Upper lobe of right lung (tissue), 1 donor: ENCODE measurements around the gene LHX8. TPM values are rescaled to one million over a fixed set of nuclear protein-coding genes. Genes with fewer than 3 reads are reported as not detected.
A peak's percentile ranks its signal among the peaks of the same experiment; 100 is the strongest.
"Not testable (repeated sequence)": the region's sequence is repeated elsewhere in the genome, so short reads cannot be mapped to it uniquely, and the experiment has no call there.

Source experiments
- ATAC-seq: fragments of 200-7000 bp; cut with Tn5 transposase; one replicate; pipeline ENCODE4 v1.9.1; 2020; ENCODE audit warnings: mild to moderate bottlenecking, moderate library complexity
- DNase-seq: peaks from one replicate; pipeline ENCODE4 v3.0.0-alpha.2; 2020
- H3K27ac ChIP-seq: fragments of 200-600 bp; one replicate; pipeline ENCODE4 v1.8.0; 2022
- H3K27me3 ChIP-seq: fragments of 200-600 bp; one replicate; pipeline ENCODE4 v1.8.0; 2022; ENCODE audit warnings: mild to moderate bottlenecking
- H3K36me3 ChIP-seq: fragments of 200-600 bp; one replicate; pipeline ENCODE4 v1.8.0; 2022
- H3K4me1 ChIP-seq: fragments of 200-600 bp; one replicate; pipeline ENCODE4 v1.8.0; 2022
- H3K4me3 ChIP-seq: fragments of 200-600 bp; one replicate; pipeline ENCODE4 v1.8.0; 2022; ENCODE audit warnings: mild to moderate bottlenecking
- H3K9me3 ChIP-seq: fragments of 200-600 bp; one replicate; pipeline ENCODE4 v1.8.0; 2022
- intact Hi-C: fragments of 100-400 bp; cut with DNase I; formaldehyde crosslinking; loops from one replicate; pipeline ENCODE4 v1.11.0; 2022
- total RNA-seq: library from RNA; stranded (reverse); fragmentation: NEBNext Ultra II Directional; extraction: Animal tissue kit (Norgen Biotek cat#: 25700); gene quantifications from one replicate; pipeline ENCODE4 v1.2.1, GENCODE V29; 2021
- TF ChIP-seq, protein P1 (sequence below): fragments of 200-600 bp; IDR thresholded peaks from one replicate; pipeline ENCODE4 v1.8.0; 2022; ENCODE audit warnings: antibody characterized with exemption
- donor health status: DM: no; HTN: yes; CAD: no; lungs with severe emphysema.

Gene LHX8
- total RNA-seq, 1 donor from 2014 or later: not detected

DNA sequence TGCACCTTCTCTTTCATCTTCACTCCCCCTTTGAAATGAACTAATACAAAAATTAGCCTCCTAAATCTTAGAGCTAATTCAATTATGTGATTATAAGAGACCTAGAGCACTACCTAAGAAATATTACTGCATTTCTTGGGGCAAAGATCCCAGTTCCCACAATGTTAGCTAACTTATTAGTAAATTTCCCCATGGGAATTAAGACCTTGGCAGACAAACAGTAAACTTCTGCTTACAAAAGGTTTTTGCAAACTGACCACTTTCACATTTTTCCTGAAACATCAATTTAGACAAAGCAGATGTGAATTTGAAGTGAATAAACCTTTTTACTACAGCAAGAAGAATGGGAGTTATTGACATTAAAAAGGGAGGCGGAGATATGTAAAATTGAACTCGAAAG, 34.6 kb upstream of the LHX8 start:
- ATAC-seq: no peak
- no peak for DNase-seq
- Histone ChIP-seq H3K4me1 (no peaks in the 10 kb centered on the region), H3K27ac (no peak overlapping the region), H3K4me3 (no peak overlapping the region), H3K9me3 (no peaks in the 10 kb centered on the region), H3K36me3 (no peaks in the 10 kb centered on the region), H3K27me3 (no peaks in the 10 kb centered on the region)
- intact Hi-C loops: no loop called here
- TF ChIP-seq, protein P1, sequence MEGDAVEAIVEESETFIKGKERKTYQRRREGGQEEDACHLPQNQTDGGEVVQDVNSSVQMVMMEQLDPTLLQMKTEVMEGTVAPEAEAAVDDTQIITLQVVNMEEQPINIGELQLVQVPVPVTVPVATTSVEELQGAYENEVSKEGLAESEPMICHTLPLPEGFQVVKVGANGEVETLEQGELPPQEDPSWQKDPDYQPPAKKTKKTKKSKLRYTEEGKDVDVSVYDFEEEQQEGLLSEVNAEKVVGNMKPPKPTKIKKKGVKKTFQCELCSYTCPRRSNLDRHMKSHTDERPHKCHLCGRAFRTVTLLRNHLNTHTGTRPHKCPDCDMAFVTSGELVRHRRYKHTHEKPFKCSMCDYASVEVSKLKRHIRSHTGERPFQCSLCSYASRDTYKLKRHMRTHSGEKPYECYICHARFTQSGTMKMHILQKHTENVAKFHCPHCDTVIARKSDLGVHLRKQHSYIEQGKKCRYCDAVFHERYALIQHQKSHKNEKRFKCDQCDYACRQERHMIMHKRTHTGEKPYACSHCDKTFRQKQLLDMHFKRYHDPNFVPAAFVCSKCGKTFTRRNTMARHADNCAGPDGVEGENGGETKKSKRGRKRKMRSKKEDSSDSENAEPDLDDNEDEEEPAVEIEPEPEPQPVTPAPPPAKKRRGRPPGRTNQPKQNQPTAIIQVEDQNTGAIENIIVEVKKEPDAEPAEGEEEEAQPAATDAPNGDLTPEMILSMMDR: no peak

DNA sequence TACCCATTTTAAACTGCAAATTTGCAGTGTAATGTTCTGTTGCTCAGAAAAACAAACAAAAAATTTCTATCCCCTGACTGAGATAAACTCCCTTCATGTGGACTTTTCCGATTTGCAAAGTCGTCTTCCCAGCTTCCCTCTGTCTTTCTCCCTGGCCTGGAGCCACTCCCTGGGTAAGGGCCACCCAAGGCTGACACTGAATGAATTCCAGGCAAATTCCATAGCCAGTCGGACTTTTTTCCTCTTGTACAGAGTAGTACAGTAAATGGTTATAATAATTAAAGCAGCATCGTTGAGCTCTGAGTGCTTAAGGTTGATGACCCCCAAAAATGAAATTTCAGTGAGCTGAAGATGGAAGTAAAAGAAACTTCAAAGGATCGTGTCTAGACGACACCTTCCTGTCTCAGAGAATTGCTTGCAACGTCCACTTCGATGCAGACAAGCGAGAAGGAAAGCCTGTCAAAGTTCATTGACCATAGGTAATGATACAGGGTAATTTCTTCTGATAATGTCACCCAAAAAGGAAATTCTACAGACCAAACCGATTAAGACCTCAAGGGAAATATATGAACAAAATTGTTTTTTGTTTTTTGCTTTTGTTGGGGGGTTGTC, 33.6 kb upstream of the LHX8 start:
- ATAC-seq (no peak), DNase-seq (no peak)
- TF ChIP-seq, protein P1: no peak
- Histone ChIP-seq H3K4me3 (no peak overlapping the region), H3K4me1 (no peaks in the 10 kb centered on the region), H3K36me3 (no peaks in the 10 kb centered on the region), H3K27me3 (no peaks in the 10 kb centered on the region), H3K27ac (no peak overlapping the region), H3K9me3 (no peaks in the 10 kb centered on the region)
- intact Hi-C loops: no loop called here

DNA sequence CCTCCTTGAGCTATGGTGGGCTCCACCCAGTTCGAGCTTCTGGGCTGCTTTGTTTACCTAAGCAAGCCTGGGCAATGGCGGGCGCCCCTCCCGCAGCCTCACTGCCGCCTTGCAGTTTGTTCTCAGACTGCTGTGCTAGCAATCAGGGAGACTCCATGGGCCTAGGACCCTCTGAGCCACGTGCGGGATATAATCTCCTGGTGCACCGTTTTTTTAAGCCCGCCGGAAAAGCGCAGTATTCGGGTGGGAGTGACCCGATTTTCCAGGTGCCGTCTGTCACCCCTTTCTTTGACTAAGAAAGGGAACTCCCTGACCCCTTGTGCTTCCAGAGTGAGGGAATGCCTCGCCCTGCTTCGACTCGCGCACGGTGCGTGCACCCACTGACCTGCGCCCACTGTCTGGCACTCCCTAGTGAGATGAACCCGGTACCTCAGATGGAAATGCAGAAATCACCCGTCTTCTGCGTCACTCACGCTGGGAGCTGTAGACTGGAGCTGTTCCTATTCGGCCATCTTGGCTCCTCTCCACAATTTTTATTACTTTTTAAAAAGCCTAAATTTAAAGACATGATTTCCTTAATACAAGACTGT, 21.7 kb upstream of the LHX8 start:
- H3K4me1 ChIP-seq, DNase-seq, ATAC-seq, intact Hi-C loops, H3K27ac ChIP-seq, H3K4me3 ChIP-seq, H3K36me3 ChIP-seq, H3K27me3 ChIP-seq, H3K9me3 ChIP-seq: not testable (repeated sequence)

DNA sequence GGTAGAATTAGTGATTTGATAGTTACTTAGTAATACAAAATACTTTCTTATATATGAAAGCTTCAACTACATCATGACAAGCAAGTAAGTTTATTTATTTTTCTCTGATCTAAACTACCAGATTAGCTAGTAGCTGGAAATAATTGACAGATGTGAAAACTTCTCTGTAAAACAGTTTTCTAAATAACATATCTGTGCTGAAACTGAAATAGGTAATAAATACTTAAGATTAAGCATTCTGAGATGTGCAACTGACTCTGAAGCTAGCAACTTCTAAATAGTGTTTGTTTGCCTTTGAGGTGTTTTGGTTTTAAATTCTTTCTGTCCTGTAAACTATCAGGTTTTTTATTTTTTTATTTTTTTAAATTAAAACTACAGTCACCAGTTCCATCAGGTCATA, 18.5 kb upstream of the LHX8 start:
- TF ChIP-seq, protein P1: no peak
- H3K4me1 ChIP-seq: no peaks in the 10 kb centered on the region
- DNase-seq (no peak), ATAC-seq (no peak)
- no peaks in the 10 kb centered on the region for H3K36me3 ChIP-seq
- H3K4me3 ChIP-seq: no peak overlapping the region
- H3K9me3 ChIP-seq: no peaks in the 10 kb centered on the region
- no peak overlapping the region for H3K27ac ChIP-seq
- H3K27me3 ChIP-seq: no peaks in the 10 kb centered on the region
- intact Hi-C loops: no loop called here

DNA sequence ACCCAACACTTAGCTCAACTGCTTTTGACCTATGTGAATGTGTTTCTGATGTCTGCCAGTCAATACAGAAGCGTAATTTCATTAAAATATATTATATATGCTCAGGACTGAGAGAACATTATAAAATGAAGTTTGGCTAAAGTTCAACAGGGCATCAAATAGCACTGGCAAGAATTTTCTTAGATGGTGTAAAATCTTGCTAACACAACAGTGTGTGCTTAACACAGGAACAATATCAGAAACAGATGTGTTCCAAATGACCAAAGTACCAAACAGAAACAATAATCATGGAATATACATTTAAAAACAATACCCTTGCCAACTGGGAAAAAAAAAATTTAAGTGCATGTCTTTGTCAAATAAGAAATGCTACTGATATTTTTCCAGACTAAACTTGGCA, 10.4 kb upstream of the LHX8 start:
- no peak for ATAC-seq
- Histone ChIP-seq H3K4me1 (no peaks in the 10 kb centered on the region), H3K36me3 (no peaks in the 10 kb centered on the region), H3K4me3 (no peak overlapping the region), H3K9me3 (no peaks in the 10 kb centered on the region), H3K27me3 (peaks cover 56% of the 10 kb centered on the region), H3K27ac (no peak overlapping the region)
- TF ChIP-seq, protein P1: no peak
- DNase-seq: no peak
- intact Hi-C loops: no loop called here

DNA sequence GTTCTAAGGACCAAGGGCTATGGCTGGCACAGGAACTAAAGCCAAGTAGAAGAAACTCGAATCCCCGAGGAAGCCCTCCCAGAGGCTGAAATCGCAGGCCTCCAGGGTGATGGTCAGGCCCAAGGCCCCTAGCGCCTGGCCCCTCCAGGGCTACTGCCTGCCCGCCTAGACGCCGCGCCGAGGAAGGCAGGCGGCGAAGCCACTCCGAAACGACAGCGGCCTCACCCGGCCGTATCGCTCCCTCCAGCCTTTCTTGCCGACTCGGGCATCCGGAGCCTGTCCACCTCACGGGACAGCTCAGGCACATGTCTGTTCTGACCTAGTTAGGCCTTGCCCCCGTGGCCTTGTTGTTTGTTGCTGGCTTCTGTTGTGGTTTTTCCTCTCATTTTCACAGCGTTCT, 9.7 kb upstream of the LHX8 start:
- Histone ChIP-seq H3K27me3 (peaks cover 64% of the 10 kb centered on the region), H3K36me3 (no peaks in the 10 kb centered on the region), H3K27ac (no peak overlapping the region), H3K4me3 (no peak overlapping the region), H3K9me3 (no peaks in the 10 kb centered on the region), H3K4me1 (no peaks in the 10 kb centered on the region)
- peak; percentile 27 for ATAC-seq
- no peak for DNase-seq
- intact Hi-C loops: no loop called here
- TF ChIP-seq, protein P1: no peak
